DOHH2 (cell line): ENCODE data around the gene GLI3.

ENCODE experiments used
- EZH2phosphoT487 ChIP-seq: fragments of 200-600 bp; sonication (generic); IDR thresholded peaks from 2 replicates; pipeline ENCODE4 v1.6.1; 2017; ENCODE audit warnings: borderline replicate concordance, mild to moderate bottlenecking, antibody characterized with exemption, low read length, moderate library complexity, mixed read lengths
- TF ChIP-seq, protein P1 (sequence below): fragments of 200-600 bp; sonication (generic); IDR thresholded peaks from one replicate; pipeline ENCODE4 v1.5.1; 2014; ENCODE audit warnings: antibody characterized with exemption, mild to moderate bottlenecking, low read depth, low read length; ENCODE audit not compliant: poor library complexity, severe bottlenecking

GRCh38 chr7:42006801-42007513 is 230.1 kb downstream of the GLI3 start:
- TF ChIP-seq, protein P1, sequence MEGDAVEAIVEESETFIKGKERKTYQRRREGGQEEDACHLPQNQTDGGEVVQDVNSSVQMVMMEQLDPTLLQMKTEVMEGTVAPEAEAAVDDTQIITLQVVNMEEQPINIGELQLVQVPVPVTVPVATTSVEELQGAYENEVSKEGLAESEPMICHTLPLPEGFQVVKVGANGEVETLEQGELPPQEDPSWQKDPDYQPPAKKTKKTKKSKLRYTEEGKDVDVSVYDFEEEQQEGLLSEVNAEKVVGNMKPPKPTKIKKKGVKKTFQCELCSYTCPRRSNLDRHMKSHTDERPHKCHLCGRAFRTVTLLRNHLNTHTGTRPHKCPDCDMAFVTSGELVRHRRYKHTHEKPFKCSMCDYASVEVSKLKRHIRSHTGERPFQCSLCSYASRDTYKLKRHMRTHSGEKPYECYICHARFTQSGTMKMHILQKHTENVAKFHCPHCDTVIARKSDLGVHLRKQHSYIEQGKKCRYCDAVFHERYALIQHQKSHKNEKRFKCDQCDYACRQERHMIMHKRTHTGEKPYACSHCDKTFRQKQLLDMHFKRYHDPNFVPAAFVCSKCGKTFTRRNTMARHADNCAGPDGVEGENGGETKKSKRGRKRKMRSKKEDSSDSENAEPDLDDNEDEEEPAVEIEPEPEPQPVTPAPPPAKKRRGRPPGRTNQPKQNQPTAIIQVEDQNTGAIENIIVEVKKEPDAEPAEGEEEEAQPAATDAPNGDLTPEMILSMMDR = no peak
- TF ChIP-seq EZH2phosphoT487 = no peak
